Smooth muscle cell (in vitro differentiated cells): ENCODE results near the gene STK32C. TPM values are rescaled to one million over a fixed set of nuclear protein-coding genes. Genes with fewer than 3 reads are reported as not detected.

ENCODE experiments used
- DNase-seq: peaks from one replicate; lab custom pipeline; 2025; ENCODE audit not compliant: unreplicated experiment; lab: John Stamatoyannopoulos, UW
- H2AFZ ChIP-seq: fragments of 200-600 bp; sonication (generic); 2 replicates; pipeline ENCODE4 v1.6.0; 2016; ENCODE audit warnings: antibody characterized with exemption, low read depth, mild to moderate bottlenecking
- H3F3A ChIP-seq: fragments of 200-600 bp; sonication (generic); 2 replicates; pipeline ENCODE4 v1.6.0; 2017; ENCODE audit warnings: antibody characterized with exemption, low read depth
- H3K27ac ChIP-seq: fragments of 200-600 bp; sonication (generic); 2 replicates; pipeline ENCODE4 v1.5.1; 2016; ENCODE audit warnings: low read depth, mild to moderate bottlenecking
- H3K27me3 ChIP-seq: fragments of 200-600 bp; sonication (generic); 2 replicates; pipeline ENCODE4 v1.6.1; 2016; ENCODE audit warnings: low read depth, mild to moderate bottlenecking
- H3K36me3 ChIP-seq: fragments of 200-600 bp; sonication (generic); 2 replicates; pipeline ENCODE4 v1.5.1; 2016; ENCODE audit warnings: low read depth
- H3K4me1 ChIP-seq: fragments of 200-600 bp; sonication (generic); 2 replicates; pipeline ENCODE4 v1.5.1; 2016; ENCODE audit warnings: low read depth
- H3K4me2 ChIP-seq: fragments of 200-600 bp; sonication (generic); 2 replicates; pipeline ENCODE4 v1.6.0; 2016; ENCODE audit warnings: mild to moderate bottlenecking
- H3K4me3 ChIP-seq: fragments of 200-600 bp; sonication (generic); 2 replicates; pipeline ENCODE4 v1.5.1; 2016; ENCODE audit warnings: mild to moderate bottlenecking
- H3K79me2 ChIP-seq: fragments of 200-600 bp; sonication (generic); 2 replicates; pipeline ENCODE4 v1.6.0; 2016; ENCODE audit warnings: low read depth, mild to moderate bottlenecking
- H3K9ac ChIP-seq: fragments of 200-600 bp; sonication (generic); 2 replicates; pipeline ENCODE4 v1.6.0; 2016; ENCODE audit warnings: low read depth
- H3K9me3 ChIP-seq: fragments of 200-600 bp; sonication (generic); replicated peaks from 2 replicates; pipeline ENCODE4 v1.5.1; 2016; ENCODE audit warnings: low read depth
- H4K20me1 ChIP-seq: fragments of 200-600 bp; sonication (generic); 2 replicates; pipeline ENCODE4 v1.6.0; 2016; ENCODE audit warnings: low read depth
- WGBS: methylation state at CpG from one replicate; pipeline ENCODE4 v1.1.7; 2016; ENCODE audit warnings: low lambda C conversion rate; 5-methylcytosine and 5-hydroxymethylcytosine counted together
- polyA plus RNA-seq: library from polyadenylated mRNA; unstranded; fragments of >200 nt; fragmentation: Nextera tagmentation; extraction: Ambion mirVana; gene quantifications from 2 replicates; pipeline ENCODE4 v1.2.1, GENCODE V29; 2016
- total RNA-seq: library from RNA; depleted of rRNA; stranded (reverse); fragments of >200 nt; gene quantifications from 2 replicates; pipeline ENCODE4 v1.2.3, GENCODE V29; 2014
- TF ChIP-seq, protein P1 (sequence below): fragments of 200-600 bp; sonication (generic); IDR thresholded peaks from 2 replicates; pipeline ENCODE4 v1.5.1; 2017; ENCODE audit warnings: borderline replicate concordance, mild to moderate bottlenecking, antibody characterized with exemption; ENCODE audit not compliant: insufficient read depth, poor library complexity, severe bottlenecking

Gene STK32C
- total and polyA plus RNA-seq, 2 experiments from 2014 or later, result 2.3 to 13.2 TPM

DNA sequence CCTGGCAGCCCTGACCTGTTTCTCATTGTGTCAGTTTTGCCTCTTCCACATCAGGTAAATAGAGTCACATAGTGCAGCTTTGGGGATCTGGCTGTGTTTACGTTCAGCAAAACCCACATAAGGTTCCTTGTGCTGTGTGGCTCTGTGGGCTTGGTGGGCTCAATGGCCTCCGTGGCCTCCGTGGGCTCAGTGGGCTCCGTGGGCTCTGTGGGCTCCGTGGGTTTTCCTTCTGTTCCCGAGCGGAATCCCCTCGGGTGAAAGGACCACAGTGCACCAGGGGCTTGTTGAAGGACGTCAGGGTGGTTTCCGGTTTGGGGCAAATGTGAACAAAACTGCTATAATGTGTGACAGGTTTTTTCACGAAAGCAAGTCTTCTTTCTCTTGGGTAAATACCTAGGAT lies 133.5 kb downstream of the STK32C start:
- H4K20me1 ChIP-seq, result no peaks in the 10 kb centered on the region
- H3K9ac ChIP-seq, result no peak overlapping the region
- H3K4me1 ChIP-seq, result peaks cover 9% of the 10 kb centered on the region
- no peaks in the 10 kb centered on the region for H3F3A ChIP-seq
- H3K36me3 ChIP-seq, result no peaks in the 10 kb centered on the region
- WGBS, result 88% methylated on average over 11 of the region's 11 CpGs
- TF ChIP-seq, protein P1, sequence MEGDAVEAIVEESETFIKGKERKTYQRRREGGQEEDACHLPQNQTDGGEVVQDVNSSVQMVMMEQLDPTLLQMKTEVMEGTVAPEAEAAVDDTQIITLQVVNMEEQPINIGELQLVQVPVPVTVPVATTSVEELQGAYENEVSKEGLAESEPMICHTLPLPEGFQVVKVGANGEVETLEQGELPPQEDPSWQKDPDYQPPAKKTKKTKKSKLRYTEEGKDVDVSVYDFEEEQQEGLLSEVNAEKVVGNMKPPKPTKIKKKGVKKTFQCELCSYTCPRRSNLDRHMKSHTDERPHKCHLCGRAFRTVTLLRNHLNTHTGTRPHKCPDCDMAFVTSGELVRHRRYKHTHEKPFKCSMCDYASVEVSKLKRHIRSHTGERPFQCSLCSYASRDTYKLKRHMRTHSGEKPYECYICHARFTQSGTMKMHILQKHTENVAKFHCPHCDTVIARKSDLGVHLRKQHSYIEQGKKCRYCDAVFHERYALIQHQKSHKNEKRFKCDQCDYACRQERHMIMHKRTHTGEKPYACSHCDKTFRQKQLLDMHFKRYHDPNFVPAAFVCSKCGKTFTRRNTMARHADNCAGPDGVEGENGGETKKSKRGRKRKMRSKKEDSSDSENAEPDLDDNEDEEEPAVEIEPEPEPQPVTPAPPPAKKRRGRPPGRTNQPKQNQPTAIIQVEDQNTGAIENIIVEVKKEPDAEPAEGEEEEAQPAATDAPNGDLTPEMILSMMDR, result no peak
- no peak overlapping the region for H3K4me2 ChIP-seq
- H3K4me3 ChIP-seq, result no peak overlapping the region
- H3K27me3 ChIP-seq, result peaks cover 29% of the 10 kb centered on the region
- no peaks in the 10 kb centered on the region for H3K79me2 ChIP-seq
- no peak for DNase-seq
- no peaks in the 10 kb centered on the region for H3K9me3 ChIP-seq
- no peak overlapping the region for H2AFZ ChIP-seq
- H3K27ac ChIP-seq, result no peak overlapping the region

DNA sequence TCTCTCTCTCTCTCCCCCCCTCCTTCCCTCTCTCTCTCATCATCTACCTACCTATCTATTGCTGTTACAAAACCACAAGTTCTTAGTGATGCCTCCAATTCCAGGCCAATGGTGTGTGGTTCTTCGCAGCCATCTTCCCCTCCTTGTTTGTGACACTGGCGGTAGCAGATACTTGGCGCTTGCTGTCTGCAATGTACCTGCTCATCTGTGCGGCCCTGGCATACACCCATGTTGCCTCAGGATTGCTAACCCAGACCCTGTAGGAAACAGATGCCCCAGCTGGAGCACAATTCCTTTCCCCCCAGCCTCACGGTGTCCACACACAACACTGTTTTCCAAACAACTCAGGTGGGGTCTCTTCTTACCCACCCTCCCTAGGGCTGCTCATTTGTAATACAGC lies 134.6 kb downstream of the STK32C start:
- Histone ChIP-seq H3K27me3 (peaks cover 27% of the 10 kb centered on the region), H3K4me3 (no peak overlapping the region), H3K9ac (no peak overlapping the region), H2AFZ (no peak overlapping the region), H3F3A (no peaks in the 10 kb centered on the region), H3K4me2 (no peak overlapping the region), H3K36me3 (no peaks in the 10 kb centered on the region), H4K20me1 (no peaks in the 10 kb centered on the region), H3K27ac (no peak overlapping the region), H3K4me1 (peaks cover 9% of the 10 kb centered on the region), H3K9me3 (no peaks in the 10 kb centered on the region), H3K79me2 (no peaks in the 10 kb centered on the region)
- WGBS, result 84% methylated on average over 5 of the region's 5 CpGs
- TF ChIP-seq, protein P1, result no peak
- DNase-seq, result no peak

DNA sequence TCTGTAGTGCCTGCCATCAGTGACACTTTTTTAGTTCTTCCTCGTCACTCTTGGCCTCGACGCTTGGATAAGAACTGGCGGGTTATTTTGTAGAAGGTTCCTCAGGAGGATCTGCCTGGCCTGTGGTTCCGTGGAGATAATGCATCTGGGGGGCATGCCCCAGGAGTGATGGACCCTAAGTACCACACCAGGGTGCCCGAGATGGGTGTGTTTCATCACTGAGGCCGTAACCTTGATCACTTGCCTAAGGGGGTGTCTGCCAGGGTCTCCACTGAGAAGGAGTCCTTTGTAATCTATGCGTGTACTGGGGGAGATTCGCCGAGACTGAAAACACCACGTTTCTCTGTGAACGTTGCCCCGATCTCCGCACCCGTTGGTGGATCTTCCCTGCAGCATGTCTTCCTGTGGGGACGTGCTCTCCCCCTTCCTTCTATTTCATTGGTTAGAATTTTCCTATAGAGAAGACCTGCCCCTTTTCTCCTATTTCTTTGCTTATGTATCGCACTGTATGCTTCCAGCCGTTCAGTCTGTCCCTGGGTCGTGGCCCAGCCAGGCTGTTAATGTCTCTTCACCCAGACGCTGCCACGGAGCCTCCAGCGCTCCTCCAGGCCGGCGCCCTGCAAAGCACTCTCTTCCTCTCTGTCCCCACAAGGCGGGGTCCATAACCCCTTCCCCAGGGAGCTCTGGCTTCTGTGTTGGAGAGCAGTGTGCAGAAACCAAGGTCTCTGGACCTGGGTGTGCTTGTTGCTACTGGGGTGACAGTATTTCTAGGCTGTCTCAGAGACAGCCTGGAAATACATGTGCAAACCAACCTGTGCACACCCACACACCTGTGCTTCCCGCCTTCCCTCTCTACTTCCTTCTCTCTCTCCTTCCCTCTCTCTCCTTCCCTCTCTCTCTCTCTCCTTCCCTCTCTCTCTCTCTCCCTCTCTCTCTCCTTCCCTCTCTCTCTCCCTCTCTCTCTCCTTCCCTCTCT lies 135.4 kb downstream of the STK32C start:
- Histone ChIP-seq H3K9me3 (no peaks in the 10 kb centered on the region), H3K4me1 (peaks cover 9% of the 10 kb centered on the region), H3K4me2 (no peak overlapping the region), H3K4me3 (no peak overlapping the region), H3K27me3 (peaks cover 27% of the 10 kb centered on the region), H2AFZ (no peak overlapping the region), H3K36me3 (no peaks in the 10 kb centered on the region), H4K20me1 (no peaks in the 10 kb centered on the region), H3K27ac (no peak overlapping the region), H3F3A (no peaks in the 10 kb centered on the region), H3K9ac (no peak overlapping the region), H3K79me2 (no peaks in the 10 kb centered on the region)
- 79% methylated on average over 26 of the region's 26 CpGs for WGBS
- DNase-seq, result no peak
- TF ChIP-seq, protein P1, result no peak
